Panc1 (cell line): ENCODE measurements around the gene PLCE1.

ENCODE experiments used
- POLR2AphosphoS5 ChIP-seq: IDR thresholded peaks from 2 replicates; pipeline ENCODE4 v1.6.1; 2012; ENCODE audit warnings: mild to moderate bottlenecking, low read depth, low read length, moderate library complexity
- SIN3A ChIP-seq: IDR thresholded peaks from 2 replicates; pipeline ENCODE4 v1.6.1; 2012; ENCODE audit warnings: low read depth, mild to moderate bottlenecking, low read length, moderate library complexity, borderline replicate concordance; ENCODE audit not compliant: insufficient read depth
- TCF7L2 ChIP-seq: IDR thresholded peaks from 2 replicates; pipeline ENCODE4 v1.6.1; 2011; ENCODE audit warnings: mild to moderate bottlenecking, low read depth, low read length, inconsistent platforms
- TF ChIP-seq, protein P1 (sequence below): fragments of 450-650 bp; IDR thresholded peaks from 2 replicates; pipeline ENCODE4 v1.5.1; 2017; ENCODE audit warnings: mild to moderate bottlenecking
- TF ChIP-seq, protein P2 (sequence below), 2 experiments: IDR thresholded peaks; 2 replicates each; pipeline ENCODE4 v1.6.1; 2011 to 2012; ENCODE audit warnings: low read depth in 2 of 2, control low read depth in 1 of 2, low read length in 1 of 2, mild to moderate bottlenecking in 1 of 2, moderate library complexity in 1 of 2; ENCODE audit not compliant: insufficient read depth in 1 of 2

DNA sequence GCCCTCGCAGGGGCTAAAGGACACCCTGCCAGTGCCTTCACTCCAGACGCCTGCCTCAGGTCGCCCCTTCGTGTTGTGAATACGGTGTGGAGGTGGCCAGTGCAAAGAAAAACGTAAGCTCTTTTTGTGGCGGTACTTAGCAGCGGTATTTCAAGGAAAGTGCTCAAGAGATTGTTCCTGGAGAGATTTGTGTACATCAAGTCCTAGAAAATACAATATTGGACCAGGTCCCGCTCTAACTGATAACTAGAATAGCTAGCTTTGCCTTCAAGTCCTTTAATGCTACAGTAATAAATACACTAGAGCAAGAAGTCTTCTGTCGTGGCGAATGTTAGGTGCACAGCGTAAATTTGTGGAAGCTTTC, 689 bp downstream of the PLCE1 start:
- TF ChIP-seq, protein P1, sequence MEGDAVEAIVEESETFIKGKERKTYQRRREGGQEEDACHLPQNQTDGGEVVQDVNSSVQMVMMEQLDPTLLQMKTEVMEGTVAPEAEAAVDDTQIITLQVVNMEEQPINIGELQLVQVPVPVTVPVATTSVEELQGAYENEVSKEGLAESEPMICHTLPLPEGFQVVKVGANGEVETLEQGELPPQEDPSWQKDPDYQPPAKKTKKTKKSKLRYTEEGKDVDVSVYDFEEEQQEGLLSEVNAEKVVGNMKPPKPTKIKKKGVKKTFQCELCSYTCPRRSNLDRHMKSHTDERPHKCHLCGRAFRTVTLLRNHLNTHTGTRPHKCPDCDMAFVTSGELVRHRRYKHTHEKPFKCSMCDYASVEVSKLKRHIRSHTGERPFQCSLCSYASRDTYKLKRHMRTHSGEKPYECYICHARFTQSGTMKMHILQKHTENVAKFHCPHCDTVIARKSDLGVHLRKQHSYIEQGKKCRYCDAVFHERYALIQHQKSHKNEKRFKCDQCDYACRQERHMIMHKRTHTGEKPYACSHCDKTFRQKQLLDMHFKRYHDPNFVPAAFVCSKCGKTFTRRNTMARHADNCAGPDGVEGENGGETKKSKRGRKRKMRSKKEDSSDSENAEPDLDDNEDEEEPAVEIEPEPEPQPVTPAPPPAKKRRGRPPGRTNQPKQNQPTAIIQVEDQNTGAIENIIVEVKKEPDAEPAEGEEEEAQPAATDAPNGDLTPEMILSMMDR = no peak
- TF ChIP-seq, protein P2, sequence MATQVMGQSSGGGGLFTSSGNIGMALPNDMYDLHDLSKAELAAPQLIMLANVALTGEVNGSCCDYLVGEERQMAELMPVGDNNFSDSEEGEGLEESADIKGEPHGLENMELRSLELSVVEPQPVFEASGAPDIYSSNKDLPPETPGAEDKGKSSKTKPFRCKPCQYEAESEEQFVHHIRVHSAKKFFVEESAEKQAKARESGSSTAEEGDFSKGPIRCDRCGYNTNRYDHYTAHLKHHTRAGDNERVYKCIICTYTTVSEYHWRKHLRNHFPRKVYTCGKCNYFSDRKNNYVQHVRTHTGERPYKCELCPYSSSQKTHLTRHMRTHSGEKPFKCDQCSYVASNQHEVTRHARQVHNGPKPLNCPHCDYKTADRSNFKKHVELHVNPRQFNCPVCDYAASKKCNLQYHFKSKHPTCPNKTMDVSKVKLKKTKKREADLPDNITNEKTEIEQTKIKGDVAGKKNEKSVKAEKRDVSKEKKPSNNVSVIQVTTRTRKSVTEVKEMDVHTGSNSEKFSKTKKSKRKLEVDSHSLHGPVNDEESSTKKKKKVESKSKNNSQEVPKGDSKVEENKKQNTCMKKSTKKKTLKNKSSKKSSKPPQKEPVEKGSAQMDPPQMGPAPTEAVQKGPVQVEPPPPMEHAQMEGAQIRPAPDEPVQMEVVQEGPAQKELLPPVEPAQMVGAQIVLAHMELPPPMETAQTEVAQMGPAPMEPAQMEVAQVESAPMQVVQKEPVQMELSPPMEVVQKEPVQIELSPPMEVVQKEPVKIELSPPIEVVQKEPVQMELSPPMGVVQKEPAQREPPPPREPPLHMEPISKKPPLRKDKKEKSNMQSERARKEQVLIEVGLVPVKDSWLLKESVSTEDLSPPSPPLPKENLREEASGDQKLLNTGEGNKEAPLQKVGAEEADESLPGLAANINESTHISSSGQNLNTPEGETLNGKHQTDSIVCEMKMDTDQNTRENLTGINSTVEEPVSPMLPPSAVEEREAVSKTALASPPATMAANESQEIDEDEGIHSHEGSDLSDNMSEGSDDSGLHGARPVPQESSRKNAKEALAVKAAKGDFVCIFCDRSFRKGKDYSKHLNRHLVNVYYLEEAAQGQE (IDR thresholded peaks at IDR 0.05; ENCODE audit: insufficient read depth in 1 of 2, low read depth in 2 of 2, low read length in 1 of 2) = 0 out of 4 replicates have a peak, but pooled peaks of 1 of the 2 experiments have one; percentile 13
- TF ChIP-seq POLR2AphosphoS5 (no peak), TCF7L2 (no peak), SIN3A (no peak)
